ENCODE results near the gene SNX8. TPM values are rescaled to one million over a fixed set of nuclear protein-coding genes. Genes with fewer than 3 reads are reported as not detected.

The SNX8 gene
- total RNA-seq, 1 donor from 2014 or later = 15.6 TPM

- H3K27ac Mint-ChIP-seq = no peak overlapping the region
- no peaks in the 10 kb centered on the region for H3K27me3 Mint-ChIP-seq
- peaks cover 16% of the 10 kb centered on the region for H3K4me1 Mint-ChIP-seq (ENCODE audit: low read depth)
- H3K36me3 Mint-ChIP-seq (ENCODE audit: insufficient read depth) = no peaks in the 10 kb centered on the region
- no peak overlapping the region for H3K4me3 Mint-ChIP-seq (ENCODE audit: low read depth)
- H3K9me3 Mint-ChIP-seq (ENCODE audit: low read depth) = no peaks in the 10 kb centered on the region
- TF ChIP-seq CTCF (IDR thresholded peaks at IDR 0.05; ENCODE audit: unreplicated experiment) = no peak
- DNase-seq (ENCODE audit: low spot score, unreplicated experiment) = no peak
Observed at GRCh38 chr7:2278026-2278425, 36.2 kb downstream of the SNX8 start.

GRCh38 chr7:2276107-2276506 is 38.1 kb downstream of the SNX8 start:
- DNase-seq (ENCODE audit: low spot score, unreplicated experiment) = no peak
- H3K4me1 Mint-ChIP-seq (ENCODE audit: low read depth) = peaks cover 7% of the 10 kb centered on the region

GRCh38 chr7:2275101-2275500 is 39.1 kb downstream of the SNX8 start:
- Mint-ChIP-seq H3K9me3 (ENCODE audit: low read depth) (no peaks in the 10 kb centered on the region), H3K36me3 (ENCODE audit: insufficient read depth) (peaks cover 3% of the 10 kb centered on the region), H3K4me1 (ENCODE audit: low read depth) (peaks cover 5% of the 10 kb centered on the region), H3K4me3 (ENCODE audit: low read depth) (no peak overlapping the region), H3K27ac (no peak overlapping the region), H3K27me3 (peaks cover 3% of the 10 kb centered on the region)
- no peak for TF ChIP-seq CTCF (IDR thresholded peaks at IDR 0.05; ENCODE audit: unreplicated experiment)
- DNase-seq (ENCODE audit: low spot score, unreplicated experiment) = no peak

More at GRCh38 chr7:2276107-2276506, 38.1 kb downstream of the SNX8 start:
- no peak for TF ChIP-seq CTCF (IDR thresholded peaks at IDR 0.05; ENCODE audit: unreplicated experiment)
- Mint-ChIP-seq H3K36me3 (ENCODE audit: insufficient read depth) (peaks cover 3% of the 10 kb centered on the region), H3K27me3 (peaks cover 3% of the 10 kb centered on the region), H3K9me3 (ENCODE audit: low read depth) (no peaks in the 10 kb centered on the region), H3K4me3 (ENCODE audit: low read depth) (no peak overlapping the region), H3K27ac (no peak overlapping the region)

- DNase-seq (ENCODE audit: low spot score, unreplicated experiment) = no peak
- H3K27me3 Mint-ChIP-seq = peaks cover 3% of the 10 kb centered on the region
- H3K27ac Mint-ChIP-seq = no peak overlapping the region
- no peaks in the 10 kb centered on the region for H3K9me3 Mint-ChIP-seq (ENCODE audit: low read depth)
- H3K4me1 Mint-ChIP-seq (ENCODE audit: low read depth) = peaks cover 2% of the 10 kb centered on the region
- TF ChIP-seq CTCF (IDR thresholded peaks at IDR 0.05; ENCODE audit: unreplicated experiment) = no peak
- no peak overlapping the region for H3K4me3 Mint-ChIP-seq (ENCODE audit: low read depth)
- peaks cover 3% of the 10 kb centered on the region for H3K36me3 Mint-ChIP-seq (ENCODE audit: insufficient read depth)
Observed at GRCh38 chr7:2274666-2275065, 39.6 kb downstream of the SNX8 start.

- Mint-ChIP-seq H3K4me3 (ENCODE audit: low read depth) (no peak overlapping the region), H3K9me3 (ENCODE audit: low read depth) (no peaks in the 10 kb centered on the region), H3K36me3 (ENCODE audit: insufficient read depth) (peaks cover 8% of the 10 kb centered on the region), H3K27me3 (peaks cover 3% of the 10 kb centered on the region), H3K4me1 (ENCODE audit: low read depth) (peaks cover 6% of the 10 kb centered on the region), H3K27ac (no peak overlapping the region)
- no peak for DNase-seq (ENCODE audit: low spot score, unreplicated experiment)
- no peak for TF ChIP-seq CTCF (IDR thresholded peaks at IDR 0.05; ENCODE audit: unreplicated experiment)
Observed at GRCh38 chr7:2273866-2274265, 40.4 kb downstream of the SNX8 start.
